NT2/D1 (cell line): ENCODE measurements around the gene PMM2.

Experiments
- YY1 ChIP-seq: IDR thresholded peaks from 2 replicates; pipeline ENCODE4 v1.6.1; 2011; ENCODE audit not compliant: insufficient read length, insufficient read depth
- ZNF274 ChIP-seq: IDR thresholded peaks from 2 replicates; pipeline ENCODE4 v1.6.1; 2011; ENCODE audit warnings: mild to moderate bottlenecking, low read depth, low read length

DNA sequence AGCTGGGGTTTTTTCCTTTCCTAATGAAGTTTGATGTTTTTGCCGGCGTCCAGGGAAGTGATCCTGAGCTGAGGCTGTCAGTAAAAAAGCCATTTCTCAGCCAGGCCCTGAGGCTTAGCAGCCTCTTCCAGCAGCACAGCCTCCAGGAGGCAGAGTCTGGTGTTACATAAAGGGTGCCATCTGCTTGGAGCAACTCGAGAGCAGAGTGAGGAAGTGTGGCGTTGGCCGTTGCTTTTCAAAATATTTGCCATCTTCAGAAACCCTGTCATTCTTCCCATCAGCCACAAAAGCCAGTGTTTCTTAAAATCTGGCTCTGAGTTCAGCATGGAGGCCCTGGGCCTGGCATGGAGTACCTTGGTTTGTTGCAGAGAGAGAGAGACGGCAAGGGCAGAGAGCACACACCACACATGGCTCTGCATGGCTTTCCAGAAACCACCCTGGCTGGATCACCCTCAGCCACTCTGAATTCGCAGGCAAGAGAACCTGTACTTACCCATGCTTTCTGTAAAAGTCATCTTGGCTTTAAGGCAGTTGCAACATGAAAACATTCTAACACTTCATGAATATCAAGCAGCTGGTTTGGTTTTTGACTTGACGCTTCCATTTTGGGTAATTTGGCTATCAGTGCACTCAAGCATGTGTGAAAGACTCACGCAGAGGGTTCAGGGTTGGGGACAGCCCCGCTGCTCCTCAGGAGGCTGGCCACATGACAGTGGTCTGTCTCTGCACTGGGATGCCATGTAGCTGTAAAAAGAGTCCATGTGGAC lies 21.0 kb downstream of the PMM2 start:
- TF ChIP-seq YY1 = no peak
- TF ChIP-seq ZNF274 = no peak
